GM23338 (cell line): ENCODE measurements around the gene TLR9. TPM values are rescaled to one million over a fixed set of nuclear protein-coding genes. Genes with fewer than 3 reads are reported as not detected.

ENCODE experiments used
- ATAC-seq: fragments of 200-7000 bp; cut with Tn5 transposase; 3 replicates; pipeline ENCODE4 v1.9.1; 2020
- DNase-seq: peaks from one replicate; pipeline ENCODE4 v3.0.0-alpha.2; 2015; ENCODE audit warnings: low spot score
- H2AFZ ChIP-seq: fragments of 200-600 bp; sonication (generic); 2 replicates; pipeline ENCODE4 v1.8.0; 2016; ENCODE audit warnings: antibody characterized with exemption, mild to moderate bottlenecking, moderate library complexity
- H3F3A ChIP-seq: fragments of 200-600 bp; sonication (generic); replicated peaks from 2 replicates; pipeline ENCODE4 v1.8.0; 2017; ENCODE audit warnings: antibody characterized with exemption, mixed run types, low read depth
- H3K27ac ChIP-seq: fragments of 200-600 bp; sonication (generic); 2 replicates; pipeline ENCODE4 v1.6.1; 2016; ENCODE audit warnings: low read depth
- H3K27me3 ChIP-seq: fragments of 200-600 bp; sonication (generic); 2 replicates; pipeline ENCODE4 v1.8.0; 2016; ENCODE audit warnings: mild to moderate bottlenecking, mixed run types, moderate library complexity; ENCODE audit not compliant: insufficient read depth
- H3K36me3 ChIP-seq: fragments of 200-600 bp; sonication (generic); 2 replicates; pipeline ENCODE4 v1.8.0; 2016; ENCODE audit warnings: mild to moderate bottlenecking; ENCODE audit not compliant: insufficient read depth
- H3K4me1 ChIP-seq: fragments of 200-600 bp; sonication (generic); 2 replicates; pipeline ENCODE4 v1.8.0; 2016; ENCODE audit warnings: mild to moderate bottlenecking, moderate library complexity; ENCODE audit not compliant: insufficient read depth
- H3K4me2 ChIP-seq: fragments of 200-600 bp; sonication (generic); 2 replicates; pipeline ENCODE4 v1.7.1; 2017; ENCODE audit warnings: mixed run types
- H3K4me3 ChIP-seq: fragments of 200-600 bp; sonication (generic); 2 replicates; pipeline ENCODE4 v1.6.1; 2016; ENCODE audit warnings: mixed run types
- H3K79me2 ChIP-seq: fragments of 200-600 bp; sonication (generic); replicated peaks from 2 replicates; pipeline ENCODE4 v1.8.0; 2017; ENCODE audit warnings: mild to moderate bottlenecking; ENCODE audit not compliant: insufficient read depth
- H3K9me2 ChIP-seq: fragments of 200-600 bp; sonication (generic); 2 replicates; pipeline ENCODE4 v1.8.0; 2017; ENCODE audit not compliant: insufficient read depth
- H4K20me1 ChIP-seq: fragments of 200-600 bp; sonication (generic); replicated peaks from 2 replicates; pipeline ENCODE4 v1.8.0; 2017; ENCODE audit warnings: mild to moderate bottlenecking; ENCODE audit not compliant: insufficient read depth
- H3K27ac Mint-ChIP-seq: 2 replicates; pipeline ENCODE4 v1.8.0; 2020; ENCODE audit warnings: inconsistent platforms, mild to moderate bottlenecking, moderate library complexity, mixed read lengths
- H3K27me3 Mint-ChIP-seq: 3 replicates; pipeline ENCODE4 v1.8.0; 2022; ENCODE audit warnings: low read depth, mild to moderate bottlenecking, moderate library complexity, mixed read lengths, inconsistent platforms; ENCODE audit not compliant: insufficient read depth, poor library complexity
- H3K36me3 Mint-ChIP-seq: 3 replicates; pipeline ENCODE4 v1.8.0; 2021; ENCODE audit warnings: low read depth, mild to moderate bottlenecking, inconsistent platforms, moderate library complexity, mixed read lengths
- H3K4me1 Mint-ChIP-seq: 3 replicates; pipeline ENCODE4 v1.8.0; 2020; ENCODE audit warnings: mild to moderate bottlenecking, inconsistent platforms, mixed read lengths
- H3K4me3 Mint-ChIP-seq: 3 replicates; pipeline ENCODE4 v1.8.0; 2021; ENCODE audit warnings: moderate library complexity, mild to moderate bottlenecking, inconsistent platforms, mixed read lengths
- H3K9me3 Mint-ChIP-seq: 3 replicates; pipeline ENCODE4 v1.8.0; 2020; ENCODE audit warnings: moderate library complexity, mild to moderate bottlenecking, inconsistent platforms, mixed read lengths
- CREB1 ChIP-seq: fragments of 250-450 bp; sonication (Bioruptor Pico); IDR thresholded peaks from 2 replicates; pipeline ENCODE4 v1.5.0; 2020; ENCODE audit warnings: low read depth, mild to moderate bottlenecking, moderate library complexity
- EZH2phosphoT487 ChIP-seq: fragments of 200-600 bp; sonication (generic); IDR thresholded peaks from one replicate; pipeline ENCODE4 v1.8.1; 2018; ENCODE audit warnings: antibody characterized with exemption; ENCODE audit not compliant: unreplicated experiment
- JUNB ChIP-seq: IDR thresholded peaks from one replicate; pipeline ENCODE4 v1.6.1; 2016; ENCODE audit warnings: antibody characterized with exemption; ENCODE audit not compliant: unreplicated experiment
- POLR2AphosphoS5 ChIP-seq: IDR thresholded peaks from 2 replicates; pipeline ENCODE4 v1.6.1; 2016; ENCODE audit warnings: antibody characterized with exemption, low read depth
- ZNF114 ChIP-seq: fragments of 250-450 bp; sonication (Bioruptor Pico); IDR thresholded peaks from 2 replicates; pipeline ENCODE4 v1.5.0; 2020; ENCODE audit warnings: mild to moderate bottlenecking, moderate library complexity
- polyA plus RNA-seq: library from polyadenylated mRNA; unstranded; fragments of >200 nt; fragmentation: Nextera tagmentation; extraction: Ambion mirVana; gene quantifications from 2 replicates; pipeline ENCODE4 v1.2.1, GENCODE V29; 2016
- total RNA-seq: library from RNA; depleted of rRNA; stranded (reverse); fragments of >200 nt; shearing (Covaris generic); gene quantifications from 2 replicates; pipeline ENCODE4 v1.2.3, GENCODE V29; 2014
- TF ChIP-seq, protein P1 (sequence below): fragments of 250-450 bp; sonication (Bioruptor Pico); IDR thresholded peaks from 2 replicates; pipeline ENCODE4 v1.5.0; 2020; ENCODE audit warnings: mild to moderate bottlenecking, moderate library complexity

Gene TLR9
- total and polyA plus RNA-seq, 2 experiments from 2014 or later, result not detected

DNA sequence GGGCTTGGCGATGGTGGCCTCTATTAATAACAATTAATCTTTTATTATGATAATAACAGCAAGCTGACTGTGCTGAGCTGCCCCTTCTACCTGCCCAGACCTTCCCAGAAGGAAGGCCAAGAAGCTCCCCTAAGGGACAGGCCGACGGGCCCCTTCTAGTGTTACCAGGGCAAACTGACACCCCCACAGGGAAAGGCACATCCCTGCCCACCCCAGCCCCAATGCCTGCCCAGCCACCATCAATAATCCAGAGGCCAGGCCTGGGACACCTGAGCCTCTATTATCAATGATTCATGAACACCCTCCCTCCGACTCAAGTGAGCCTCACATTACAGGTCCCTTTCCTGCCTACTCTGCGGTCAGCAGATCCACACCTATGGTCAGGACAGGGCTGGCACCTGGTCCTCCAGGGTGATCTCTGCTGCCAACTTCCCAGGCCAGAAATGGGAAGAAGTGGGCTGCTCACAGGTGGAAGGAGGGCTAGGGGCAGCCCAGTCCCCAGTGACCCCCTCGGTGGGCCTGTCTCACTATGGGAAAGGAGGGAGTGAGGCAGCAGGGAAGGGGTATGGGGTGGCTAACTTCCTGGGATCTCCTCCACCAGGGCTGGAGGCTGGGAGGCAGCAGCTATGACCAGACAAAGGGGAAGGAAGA lies 11.7 kb upstream of the TLR9 start:
- peak overlapping the region; percentile 52; the same call in 2 of the 3 replicates for H3K4me3 Mint-ChIP-seq
- H3K79me2 ChIP-seq, result peaks cover 25% of the 10 kb centered on the region

More for the DNA sequence above, 11.7 kb upstream of the TLR9 start:
- H3F3A ChIP-seq, result peaks cover 16% of the 10 kb centered on the region; the same call in 1 of the 2 replicates
- H3K4me3 ChIP-seq, result peak overlapping the region; percentile 93; the same call in 1 of the 2 replicates
- TF ChIP-seq POLR2AphosphoS5, result no peak
- TF ChIP-seq, protein P1, sequence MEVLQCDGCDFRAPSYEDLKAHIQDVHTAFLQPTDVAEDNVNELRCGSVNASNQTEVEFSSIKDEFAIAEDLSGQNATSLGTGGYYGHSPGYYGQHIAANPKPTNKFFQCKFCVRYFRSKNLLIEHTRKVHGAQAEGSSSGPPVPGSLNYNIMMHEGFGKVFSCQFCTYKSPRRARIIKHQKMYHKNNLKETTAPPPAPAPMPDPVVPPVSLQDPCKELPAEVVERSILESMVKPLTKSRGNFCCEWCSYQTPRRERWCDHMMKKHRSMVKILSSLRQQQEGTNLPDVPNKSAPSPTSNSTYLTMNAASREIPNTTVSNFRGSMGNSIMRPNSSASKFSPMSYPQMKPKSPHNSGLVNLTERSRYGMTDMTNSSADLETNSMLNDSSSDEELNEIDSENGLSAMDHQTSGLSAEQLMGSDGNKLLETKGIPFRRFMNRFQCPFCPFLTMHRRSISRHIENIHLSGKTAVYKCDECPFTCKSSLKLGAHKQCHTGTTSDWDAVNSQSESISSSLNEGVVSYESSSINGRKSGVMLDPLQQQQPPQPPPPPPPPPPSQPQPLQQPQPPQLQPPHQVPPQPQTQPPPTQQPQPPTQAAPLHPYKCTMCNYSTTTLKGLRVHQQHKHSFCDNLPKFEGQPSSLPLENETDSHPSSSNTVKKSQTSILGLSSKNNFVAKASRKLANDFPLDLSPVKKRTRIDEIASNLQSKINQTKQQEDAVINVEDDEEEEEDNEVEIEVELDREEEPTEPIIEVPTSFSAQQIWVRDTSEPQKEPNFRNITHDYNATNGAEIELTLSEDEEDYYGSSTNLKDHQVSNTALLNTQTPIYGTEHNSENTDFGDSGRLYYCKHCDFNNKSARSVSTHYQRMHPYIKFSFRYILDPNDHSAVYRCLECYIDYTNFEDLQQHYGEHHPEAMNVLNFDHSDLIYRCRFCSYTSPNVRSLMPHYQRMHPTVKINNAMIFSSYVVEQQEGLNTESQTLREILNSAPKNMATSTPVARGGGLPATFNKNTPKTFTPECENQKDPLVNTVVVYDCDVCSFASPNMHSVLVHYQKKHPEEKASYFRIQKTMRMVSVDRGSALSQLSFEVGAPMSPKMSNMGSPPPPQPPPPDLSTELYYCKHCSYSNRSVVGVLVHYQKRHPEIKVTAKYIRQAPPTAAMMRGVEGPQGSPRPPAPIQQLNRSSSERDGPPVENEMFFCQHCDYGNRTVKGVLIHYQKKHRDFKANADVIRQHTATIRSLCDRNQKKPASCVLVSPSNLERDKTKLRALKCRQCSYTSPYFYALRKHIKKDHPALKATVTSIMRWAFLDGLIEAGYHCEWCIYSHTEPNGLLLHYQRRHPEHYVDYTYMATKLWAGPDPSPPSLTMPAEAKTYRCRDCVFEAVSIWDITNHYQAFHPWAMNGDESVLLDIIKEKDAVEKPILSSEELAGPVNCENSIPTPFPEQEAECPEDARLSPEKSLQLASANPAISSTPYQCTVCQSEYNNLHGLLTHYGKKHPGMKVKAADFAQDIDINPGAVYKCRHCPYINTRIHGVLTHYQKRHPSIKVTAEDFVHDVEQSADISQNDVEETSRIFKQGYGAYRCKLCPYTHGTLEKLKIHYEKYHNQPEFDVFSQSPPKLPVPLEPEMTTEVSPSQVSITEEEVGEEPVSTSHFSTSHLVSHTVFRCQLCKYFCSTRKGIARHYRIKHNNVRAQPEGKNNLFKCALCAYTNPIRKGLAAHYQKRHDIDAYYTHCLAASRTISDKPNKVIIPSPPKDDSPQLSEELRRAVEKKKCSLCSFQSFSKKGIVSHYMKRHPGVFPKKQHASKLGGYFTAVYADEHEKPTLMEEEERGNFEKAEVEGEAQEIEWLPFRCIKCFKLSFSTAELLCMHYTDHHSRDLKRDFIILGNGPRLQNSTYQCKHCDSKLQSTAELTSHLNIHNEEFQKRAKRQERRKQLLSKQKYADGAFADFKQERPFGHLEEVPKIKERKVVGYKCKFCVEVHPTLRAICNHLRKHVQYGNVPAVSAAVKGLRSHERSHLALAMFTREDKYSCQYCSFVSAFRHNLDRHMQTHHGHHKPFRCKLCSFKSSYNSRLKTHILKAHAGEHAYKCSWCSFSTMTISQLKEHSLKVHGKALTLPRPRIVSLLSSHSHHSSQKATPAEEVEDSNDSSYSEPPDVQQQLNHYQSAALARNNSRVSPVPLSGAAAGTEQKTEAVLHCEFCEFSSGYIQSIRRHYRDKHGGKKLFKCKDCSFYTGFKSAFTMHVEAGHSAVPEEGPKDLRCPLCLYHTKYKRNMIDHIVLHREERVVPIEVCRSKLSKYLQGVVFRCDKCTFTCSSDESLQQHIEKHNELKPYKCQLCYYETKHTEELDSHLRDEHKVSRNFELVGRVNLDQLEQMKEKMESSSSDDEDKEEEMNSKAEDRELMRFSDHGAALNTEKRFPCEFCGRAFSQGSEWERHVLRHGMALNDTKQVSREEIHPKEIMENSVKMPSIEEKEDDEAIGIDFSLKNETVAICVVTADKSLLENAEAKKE (CRISPR knock-in tag), result no peak
- TF ChIP-seq EZH2phosphoT487, result no peak
- no peak for TF ChIP-seq CREB1 (CRISPR knock-in tag)
- no peak for TF ChIP-seq ZNF114 (CRISPR knock-in tag)
- TF ChIP-seq JUNB, result no peak
- H4K20me1 ChIP-seq, result 0 out of 2 replicates have a peak, but pooled peaks cover 5% of the 10 kb centered on the region
- Mint-ChIP-seq H3K4me1 (peaks cover 51% of the 10 kb centered on the region), H3K27me3 (peaks cover 15% of the 10 kb centered on the region), H3K27ac (peak overlapping the region; percentile 88), H3K9me3 (no peaks in the 10 kb centered on the region), H3K36me3 (peaks cover 15% of the 10 kb centered on the region)
- no peak for DNase-seq
- ATAC-seq, result no peak
- H3K36me3 ChIP-seq, result no peaks in the 10 kb centered on the region
- no peaks in the 10 kb centered on the region for H3K9me2 ChIP-seq
- H3K4me2 ChIP-seq, result peak overlapping the region; percentile 99
- H3K27me3 ChIP-seq, result no peaks in the 10 kb centered on the region
- no peak overlapping the region for H3K27ac ChIP-seq
- H2AFZ ChIP-seq, result no peak overlapping the region
- H3K4me1 ChIP-seq, result peaks cover 33% of the 10 kb centered on the region
